HEK293 (cell line): ENCODE data around the gene PDP2.

Source experiments
- CTCF ChIA-PET: fragments of 350-600 bp; formaldehyde crosslinking; extraction: SDS; loops from one replicate; lab custom pipeline; 2021; ENCODE audit warnings: antibody characterized with exemption; lab: Yijun Ruan, JAX
- POLR2A ChIA-PET: fragments of 300-600 bp; formaldehyde crosslinking; extraction: SDS; loops from one replicate; lab custom pipeline; 2020; ENCODE audit warnings: antibody characterized with exemption, inconsistent platforms; lab: Yijun Ruan, JAX
- H3K27ac ChIP-seq: fragments of 200-500 bp; sonication (Bioruptor generic); 2 replicates; pipeline ENCODE4 v1.5.1; 2014; ENCODE audit warnings: low read depth, low read length, control low read depth, inconsistent platforms; ENCODE audit errors: extremely low read depth
- H3K36me3 ChIP-seq, 2 experiments: fragments of 200-500 bp in 1 of 2; sonication (Bioruptor generic) in 1 of 2; 1 replicate in 1 of 2; 2 replicates in 1 of 2; pipeline ENCODE4 v1.5.1; 2014 to 2017; ENCODE audit warnings: inconsistent platforms in 2 of 2, low read length in 2 of 2; ENCODE audit not compliant: control insufficient read depth in 2 of 2, insufficient read depth in 1 of 2
- H3K4me1 ChIP-seq: fragments of 200-500 bp; sonication (Bioruptor generic); 2 replicates; pipeline ENCODE4 v1.5.1; 2014; ENCODE audit warnings: mild to moderate bottlenecking, low read length, inconsistent platforms; ENCODE audit not compliant: control insufficient read depth, insufficient read depth
- H3K4me3 ChIP-seq: 2 replicates; pipeline ENCODE4 v1.5.1; 2011; ENCODE audit warnings: low read depth, mild to moderate bottlenecking, control low read depth, low read length, moderate library complexity
- H3K9me3 ChIP-seq: fragments of 200-500 bp; sonication (Bioruptor generic); 2 replicates; pipeline ENCODE4 v1.5.1; 2014; ENCODE audit warnings: low read depth, low read length, inconsistent platforms; ENCODE audit not compliant: control insufficient read depth, insufficient read depth
- EGR2 ChIP-seq: fragments of 450-650 bp; formaldehyde crosslinking; IDR thresholded peaks from 2 replicates; pipeline ENCODE4 v1.5.1; 2016; ENCODE audit warnings: low read depth, missing biosample characterization, missing genetic modification characterization
- KLF10 ChIP-seq: fragments of 450-650 bp; IDR thresholded peaks from 2 replicates; pipeline ENCODE4 v1.5.1; 2018; ENCODE audit warnings: missing biosample characterization, mild to moderate bottlenecking, missing genetic modification characterization
- KLF8 ChIP-seq: fragments of 450-650 bp; formaldehyde crosslinking; IDR thresholded peaks from 2 replicates; pipeline ENCODE4 v1.5.1; 2016; ENCODE audit warnings: missing biosample characterization, missing genetic modification characterization
- KLF9 ChIP-seq: fragments of 450-650 bp; formaldehyde crosslinking; IDR thresholded peaks from 2 replicates; pipeline ENCODE4 v1.5.1; 2016; ENCODE audit warnings: missing biosample characterization, missing genetic modification characterization, low read depth
- TRIM28 ChIP-seq: IDR thresholded peaks from 2 replicates; pipeline ENCODE4 v1.6.1; 2011; ENCODE audit warnings: low read length, control low read depth, borderline replicate concordance
- ZFP3 ChIP-seq: fragments of 450-650 bp; formaldehyde crosslinking; IDR thresholded peaks from 2 replicates; pipeline ENCODE4 v1.5.1; 2016; ENCODE audit warnings: low read depth, missing biosample characterization, missing genetic modification characterization
- ZFP41 ChIP-seq: fragments of 450-650 bp; formaldehyde crosslinking; IDR thresholded peaks from 2 replicates; pipeline ENCODE4 v1.5.1; 2016; ENCODE audit warnings: missing biosample characterization, missing genetic modification characterization, borderline replicate concordance
- ZNF121 ChIP-seq: fragments of 450-650 bp; formaldehyde crosslinking; IDR thresholded peaks from 2 replicates; pipeline ENCODE4 v1.5.1; 2016; ENCODE audit warnings: missing biosample characterization, missing genetic modification characterization
- ZNF239 ChIP-seq: fragments of 450-650 bp; formaldehyde crosslinking; IDR thresholded peaks from 2 replicates; pipeline ENCODE4 v1.5.1; 2016; ENCODE audit warnings: missing biosample characterization, missing genetic modification characterization
- ZNF416 ChIP-seq: fragments of 450-650 bp; formaldehyde crosslinking; IDR thresholded peaks from 2 replicates; pipeline ENCODE4 v1.5.1; 2016; ENCODE audit warnings: missing biosample characterization, missing genetic modification characterization
- ZNF433 ChIP-seq: fragments of 450-650 bp; formaldehyde crosslinking; IDR thresholded peaks from 2 replicates; pipeline ENCODE4 v1.5.1; 2016; ENCODE audit warnings: missing biosample characterization, missing genetic modification characterization, low read depth
- ZNF664 ChIP-seq: fragments of 450-650 bp; formaldehyde crosslinking; IDR thresholded peaks from 2 replicates; pipeline ENCODE4 v1.5.1; 2016; ENCODE audit warnings: missing biosample characterization, missing genetic modification characterization
- ZNF707 ChIP-seq: fragments of 450-650 bp; formaldehyde crosslinking; IDR thresholded peaks from 2 replicates; pipeline ENCODE4 v1.5.1; 2016; ENCODE audit warnings: missing biosample characterization, missing genetic modification characterization
- ZNF76 ChIP-seq: fragments of 450-650 bp; formaldehyde crosslinking; IDR thresholded peaks from 2 replicates; pipeline ENCODE4; 2016; ENCODE audit warnings: low read depth, missing biosample characterization, missing genetic modification characterization, borderline replicate concordance
- ZNF777 ChIP-seq: fragments of 450-650 bp; formaldehyde crosslinking; IDR thresholded peaks from 2 replicates; pipeline ENCODE4 v1.5.1; 2017; ENCODE audit warnings: missing biosample characterization, missing genetic modification characterization, borderline replicate concordance
- ZNF843 ChIP-seq: fragments of 450-650 bp; formaldehyde crosslinking; IDR thresholded peaks from 2 replicates; pipeline ENCODE4 v1.5.1; 2016; ENCODE audit warnings: missing biosample characterization, missing genetic modification characterization
- TF ChIP-seq, protein P1 (sequence below): fragments of 450-650 bp; formaldehyde crosslinking; IDR thresholded peaks from 2 replicates; pipeline ENCODE4 v1.5.1; 2016; ENCODE audit warnings: missing biosample characterization, missing genetic modification characterization
- TF ChIP-seq, protein P2 (sequence below): fragments of 450-650 bp; formaldehyde crosslinking; IDR thresholded peaks from 2 replicates; pipeline ENCODE4 v1.5.1; 2016; ENCODE audit warnings: missing biosample characterization, missing genetic modification characterization
- TF ChIP-seq, protein P3 (sequence below): fragments of 450-650 bp; formaldehyde crosslinking; IDR thresholded peaks from 2 replicates; pipeline ENCODE4 v1.5.1; 2016; ENCODE audit warnings: missing biosample characterization, missing genetic modification characterization
- TF ChIP-seq, protein P4 (sequence below): fragments of 450-650 bp; formaldehyde crosslinking; IDR thresholded peaks from 2 replicates; pipeline ENCODE4 v1.5.1; 2016; ENCODE audit warnings: missing biosample characterization, missing genetic modification characterization
- TF ChIP-seq, protein P5 (sequence below): fragments of 450-650 bp; formaldehyde crosslinking; IDR thresholded peaks from 2 replicates; pipeline ENCODE4 v1.5.1; 2016; ENCODE audit warnings: missing biosample characterization, missing genetic modification characterization
- TF ChIP-seq, protein P6 (sequence below): fragments of 450-650 bp; IDR thresholded peaks from 2 replicates; pipeline ENCODE4 v1.5.1; 2018; ENCODE audit warnings: missing biosample characterization, missing genetic modification characterization

PDP2 gene

DNA sequence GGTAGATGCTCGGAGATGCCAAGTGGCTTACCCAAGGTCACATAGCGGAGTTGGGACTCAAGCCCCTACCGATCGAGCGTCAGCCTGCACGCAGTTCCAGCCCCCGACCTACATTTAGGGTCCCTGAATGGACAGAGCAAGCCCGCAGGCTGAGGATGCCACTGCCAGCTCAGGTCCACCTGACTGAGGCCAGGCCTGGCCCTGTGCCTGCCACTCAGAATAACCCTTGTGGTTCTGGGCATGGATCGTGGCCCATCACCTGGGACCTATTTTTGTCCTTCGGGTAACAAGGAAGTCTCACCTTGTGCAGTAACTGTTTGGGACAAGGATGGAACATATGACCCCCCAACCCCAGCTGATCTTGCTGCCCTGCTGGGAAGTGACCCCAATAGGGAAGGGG, 21.3 kb downstream of the PDP2 start (continued):
- TF ChIP-seq, protein P1, sequence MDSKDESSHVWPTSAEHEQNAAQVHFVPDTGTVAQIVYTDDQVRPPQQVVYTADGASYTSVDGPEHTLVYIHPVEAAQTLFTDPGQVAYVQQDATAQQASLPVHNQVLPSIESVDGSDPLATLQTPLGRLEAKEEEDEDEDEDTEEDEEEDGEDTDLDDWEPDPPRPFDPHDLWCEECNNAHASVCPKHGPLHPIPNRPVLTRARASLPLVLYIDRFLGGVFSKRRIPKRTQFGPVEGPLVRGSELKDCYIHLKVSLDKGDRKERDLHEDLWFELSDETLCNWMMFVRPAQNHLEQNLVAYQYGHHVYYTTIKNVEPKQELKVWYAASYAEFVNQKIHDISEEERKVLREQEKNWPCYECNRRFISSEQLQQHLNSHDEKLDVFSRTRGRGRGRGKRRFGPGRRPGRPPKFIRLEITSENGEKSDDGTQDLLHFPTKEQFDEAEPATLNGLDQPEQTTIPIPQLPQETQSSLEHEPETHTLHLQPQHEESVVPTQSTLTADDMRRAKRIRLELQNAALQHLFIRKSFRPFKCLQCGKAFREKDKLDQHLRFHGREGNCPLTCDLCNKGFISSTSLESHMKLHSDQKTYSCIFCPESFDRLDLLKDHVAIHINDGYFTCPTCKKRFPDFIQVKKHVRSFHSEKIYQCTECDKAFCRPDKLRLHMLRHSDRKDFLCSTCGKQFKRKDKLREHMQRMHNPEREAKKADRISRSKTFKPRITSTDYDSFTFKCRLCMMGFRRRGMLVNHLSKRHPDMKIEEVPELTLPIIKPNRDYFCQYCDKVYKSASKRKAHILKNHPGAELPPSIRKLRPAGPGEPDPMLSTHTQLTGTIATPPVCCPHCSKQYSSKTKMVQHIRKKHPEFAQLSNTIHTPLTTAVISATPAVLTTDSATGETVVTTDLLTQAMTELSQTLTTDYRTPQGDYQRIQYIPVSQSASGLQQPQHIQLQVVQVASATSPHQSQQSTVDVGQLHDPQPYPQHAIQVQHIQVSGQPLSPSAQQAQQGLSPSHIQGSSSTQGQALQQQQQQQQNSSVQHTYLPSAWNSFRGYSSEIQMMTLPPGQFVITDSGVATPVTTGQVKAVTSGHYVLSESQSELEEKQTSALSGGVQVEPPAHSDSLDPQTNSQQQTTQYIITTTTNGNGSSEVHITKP (tag by site-specific recombination) = no peak
- TF ChIP-seq ZFP41 = no peak
- no peak for TF ChIP-seq KLF8
- no peak for TF ChIP-seq ZNF76
- TF ChIP-seq TRIM28 = no peak
- no peak for TF ChIP-seq ZNF664 (tag by site-specific recombination)
- TF ChIP-seq, protein P2, sequence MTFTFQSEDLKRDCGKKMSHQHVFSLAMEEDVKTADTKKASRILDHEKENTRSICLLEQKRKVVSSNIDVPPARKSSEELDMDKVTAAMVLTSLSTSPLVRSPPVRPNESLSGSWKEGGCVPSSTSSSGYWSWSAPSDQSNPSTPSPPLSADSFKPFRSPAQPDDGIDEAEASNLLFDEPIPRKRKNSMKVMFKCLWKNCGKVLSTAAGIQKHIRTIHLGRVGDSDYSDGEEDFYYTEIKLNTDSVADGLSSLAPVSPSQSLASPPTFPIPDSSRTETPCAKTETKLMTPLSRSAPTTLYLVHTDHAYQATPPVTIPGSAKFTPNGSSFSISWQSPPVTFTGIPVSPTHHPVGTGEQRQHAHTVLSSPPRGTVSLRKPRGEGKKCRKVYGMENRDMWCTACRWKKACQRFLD (tag by site-specific recombination) = no peak

DNA sequence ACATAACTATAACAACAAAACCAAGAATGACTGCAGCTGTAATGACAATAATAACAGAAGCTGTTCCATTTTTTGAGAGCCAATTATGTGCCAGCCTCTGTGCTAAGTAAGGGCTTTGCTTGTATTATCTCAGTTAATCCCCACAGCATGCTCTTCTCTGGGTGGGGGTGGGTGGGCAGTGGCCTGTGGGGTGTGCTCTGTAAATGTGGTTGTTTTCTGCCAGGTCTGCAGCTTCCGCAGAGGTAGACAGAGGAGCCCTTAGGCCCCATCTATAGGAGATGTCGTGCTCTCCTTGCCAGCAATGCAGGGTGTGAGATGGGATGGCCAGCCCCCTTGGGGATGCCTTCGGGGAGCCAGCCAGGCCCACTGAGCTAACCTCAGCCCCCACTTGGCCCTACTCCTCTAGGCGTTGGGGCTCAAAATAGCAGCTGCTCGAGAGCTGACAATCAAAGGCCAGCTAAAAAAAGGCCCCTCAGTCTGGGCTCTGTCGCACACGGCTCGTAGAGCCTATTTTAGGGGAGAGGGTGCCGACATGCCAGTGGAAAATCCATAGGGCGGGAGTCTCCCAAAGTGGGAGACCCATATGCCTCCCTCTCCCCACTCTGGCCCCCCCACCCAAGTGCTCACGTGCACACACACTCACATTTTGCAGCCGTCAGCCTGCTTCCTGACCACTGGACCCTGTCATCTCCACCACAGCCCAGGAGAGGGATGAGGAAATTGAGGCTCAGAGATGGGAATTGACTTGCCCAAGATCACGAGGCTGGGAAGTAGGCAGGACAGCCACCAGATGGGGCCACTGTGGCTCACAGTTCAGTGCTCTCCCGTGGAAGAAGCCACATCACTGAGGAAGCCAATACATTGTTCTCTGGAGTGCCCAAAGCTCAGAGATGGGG, 22.6 kb downstream of the PDP2 start:
- ChIA-PET CTCF (interaction anchor here (0.9 to 17.9 kb wide), 2 partner anchors 19 to 51 kb away, joined by 3 to 268 read pairs; partner anchors contain the start of genes CDH16 and RRAD), POLR2A (no interaction called here)
- H3K36me3 ChIP-seq = no peaks in the 10 kb centered on the region
- no peak overlapping the region for H3K4me3 ChIP-seq
- H3K9me3 ChIP-seq = no peaks in the 10 kb centered on the region
- no peak overlapping the region for H3K27ac ChIP-seq
- peaks cover 17% of the 10 kb centered on the region for H3K4me1 ChIP-seq
- TF ChIP-seq ZNF843 (tag by site-specific recombination) (no peak), ZNF121 (tag by site-specific recombination) (no peak), ZFP3 (tag by site-specific recombination) (no peak), EGR2 (tag by site-specific recombination) (no peak), KLF9 (tag by site-specific recombination) (no peak), ZNF239 (tag by site-specific recombination) (no peak), KLF10 (tag by site-specific recombination) (no peak), ZNF433 (tag by site-specific recombination) (no peak), ZNF416 (tag by site-specific recombination) (no peak), ZNF707 (tag by site-specific recombination) (no peak), ZNF777 (tag by site-specific recombination) (no peak)
- TF ChIP-seq, protein P3, sequence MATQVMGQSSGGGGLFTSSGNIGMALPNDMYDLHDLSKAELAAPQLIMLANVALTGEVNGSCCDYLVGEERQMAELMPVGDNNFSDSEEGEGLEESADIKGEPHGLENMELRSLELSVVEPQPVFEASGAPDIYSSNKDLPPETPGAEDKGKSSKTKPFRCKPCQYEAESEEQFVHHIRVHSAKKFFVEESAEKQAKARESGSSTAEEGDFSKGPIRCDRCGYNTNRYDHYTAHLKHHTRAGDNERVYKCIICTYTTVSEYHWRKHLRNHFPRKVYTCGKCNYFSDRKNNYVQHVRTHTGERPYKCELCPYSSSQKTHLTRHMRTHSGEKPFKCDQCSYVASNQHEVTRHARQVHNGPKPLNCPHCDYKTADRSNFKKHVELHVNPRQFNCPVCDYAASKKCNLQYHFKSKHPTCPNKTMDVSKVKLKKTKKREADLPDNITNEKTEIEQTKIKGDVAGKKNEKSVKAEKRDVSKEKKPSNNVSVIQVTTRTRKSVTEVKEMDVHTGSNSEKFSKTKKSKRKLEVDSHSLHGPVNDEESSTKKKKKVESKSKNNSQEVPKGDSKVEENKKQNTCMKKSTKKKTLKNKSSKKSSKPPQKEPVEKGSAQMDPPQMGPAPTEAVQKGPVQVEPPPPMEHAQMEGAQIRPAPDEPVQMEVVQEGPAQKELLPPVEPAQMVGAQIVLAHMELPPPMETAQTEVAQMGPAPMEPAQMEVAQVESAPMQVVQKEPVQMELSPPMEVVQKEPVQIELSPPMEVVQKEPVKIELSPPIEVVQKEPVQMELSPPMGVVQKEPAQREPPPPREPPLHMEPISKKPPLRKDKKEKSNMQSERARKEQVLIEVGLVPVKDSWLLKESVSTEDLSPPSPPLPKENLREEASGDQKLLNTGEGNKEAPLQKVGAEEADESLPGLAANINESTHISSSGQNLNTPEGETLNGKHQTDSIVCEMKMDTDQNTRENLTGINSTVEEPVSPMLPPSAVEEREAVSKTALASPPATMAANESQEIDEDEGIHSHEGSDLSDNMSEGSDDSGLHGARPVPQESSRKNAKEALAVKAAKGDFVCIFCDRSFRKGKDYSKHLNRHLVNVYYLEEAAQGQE (tag by site-specific recombination) = no peak
- TF ChIP-seq, protein P4, sequence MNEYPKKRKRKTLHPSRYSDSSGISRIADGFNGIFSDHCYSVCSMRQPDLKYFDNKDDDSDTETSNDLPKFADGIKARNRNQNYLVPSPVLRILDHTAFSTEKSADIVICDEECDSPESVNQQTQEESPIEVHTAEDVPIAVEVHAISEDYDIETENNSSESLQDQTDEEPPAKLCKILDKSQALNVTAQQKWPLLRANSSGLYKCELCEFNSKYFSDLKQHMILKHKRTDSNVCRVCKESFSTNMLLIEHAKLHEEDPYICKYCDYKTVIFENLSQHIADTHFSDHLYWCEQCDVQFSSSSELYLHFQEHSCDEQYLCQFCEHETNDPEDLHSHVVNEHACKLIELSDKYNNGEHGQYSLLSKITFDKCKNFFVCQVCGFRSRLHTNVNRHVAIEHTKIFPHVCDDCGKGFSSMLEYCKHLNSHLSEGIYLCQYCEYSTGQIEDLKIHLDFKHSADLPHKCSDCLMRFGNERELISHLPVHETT = no peak
- TF ChIP-seq, protein P5, sequence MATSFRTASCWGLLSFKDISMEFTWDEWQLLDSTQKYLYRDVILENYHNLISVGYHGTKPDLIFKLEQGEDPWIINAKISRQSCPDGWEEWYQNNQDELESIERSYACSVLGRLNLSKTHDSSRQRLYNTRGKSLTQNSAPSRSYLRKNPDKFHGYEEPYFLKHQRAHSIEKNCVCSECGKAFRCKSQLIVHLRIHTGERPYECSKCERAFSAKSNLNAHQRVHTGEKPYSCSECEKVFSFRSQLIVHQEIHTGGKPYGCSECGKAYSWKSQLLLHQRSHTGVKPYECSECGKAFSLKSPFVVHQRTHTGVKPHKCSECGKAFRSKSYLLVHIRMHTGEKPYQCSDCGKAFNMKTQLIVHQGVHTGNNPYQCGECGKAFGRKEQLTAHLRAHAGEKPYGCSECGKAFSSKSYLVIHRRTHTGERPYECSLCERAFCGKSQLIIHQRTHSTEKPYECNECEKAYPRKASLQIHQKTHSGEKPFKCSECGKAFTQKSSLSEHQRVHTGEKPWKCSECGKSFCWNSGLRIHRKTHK (tag by site-specific recombination) = no peak
- TF ChIP-seq, protein P6, sequence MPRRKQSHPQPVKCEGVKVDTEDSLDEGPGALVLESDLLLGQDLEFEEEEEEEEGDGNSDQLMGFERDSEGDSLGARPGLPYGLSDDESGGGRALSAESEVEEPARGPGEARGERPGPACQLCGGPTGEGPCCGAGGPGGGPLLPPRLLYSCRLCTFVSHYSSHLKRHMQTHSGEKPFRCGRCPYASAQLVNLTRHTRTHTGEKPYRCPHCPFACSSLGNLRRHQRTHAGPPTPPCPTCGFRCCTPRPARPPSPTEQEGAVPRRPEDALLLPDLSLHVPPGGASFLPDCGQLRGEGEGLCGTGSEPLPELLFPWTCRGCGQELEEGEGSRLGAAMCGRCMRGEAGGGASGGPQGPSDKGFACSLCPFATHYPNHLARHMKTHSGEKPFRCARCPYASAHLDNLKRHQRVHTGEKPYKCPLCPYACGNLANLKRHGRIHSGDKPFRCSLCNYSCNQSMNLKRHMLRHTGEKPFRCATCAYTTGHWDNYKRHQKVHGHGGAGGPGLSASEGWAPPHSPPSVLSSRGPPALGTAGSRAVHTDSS (tag by site-specific recombination) = no peak
